Measurements from ENCODE around the gene CHRNA4.

- TF ChIP-seq POLR2A (IDR thresholded peaks at IDR 0.05; ENCODE audit: low read depth, low read length) (no peak), TAF1 (IDR thresholded peaks at IDR 0.05; ENCODE audit: borderline replicate concordance, low read depth, low read length) (no peak)
Observed at GRCh38 chr20:63356931-63357879, 3.9 kb downstream of the CHRNA4 start.

All from GM12892 (cell line).